ENCODE data around the gene PHGDH.

PHGDH gene

GRCh38 chr1:119778359-119778758, 66.6 kb downstream of the PHGDH start:
- TF ChIP-seq EZH2phosphoT487 (IDR thresholded peaks at IDR 0.05; ENCODE audit: low read depth) (no peak), CTCF (IDR thresholded peaks at IDR 0.05; ENCODE audit: low read depth, low read length) (no peak)
- H3K79me2 ChIP-seq (ENCODE audit: low read length) = no peaks in the 10 kb centered on the region
- H3K4me3 ChIP-seq (ENCODE audit: low read length) = no peak overlapping the region
- H3K4me1 ChIP-seq (ENCODE audit: low read length) = no peaks in the 10 kb centered on the region
- H4K20me1 ChIP-seq (ENCODE audit: insufficient read depth, low read length) = no peaks in the 10 kb centered on the region
- H3K4me2 ChIP-seq (ENCODE audit: low read length) = no peak overlapping the region
- H3K27ac ChIP-seq (ENCODE audit: low read length) = no peak overlapping the region
- peaks cover 39% of the 10 kb centered on the region for H3K27me3 ChIP-seq (ENCODE audit: low read depth, low read length)
- no peak overlapping the region for H3K9ac ChIP-seq (ENCODE audit: low read length)
- no peaks in the 10 kb centered on the region for H3K9me3 ChIP-seq (ENCODE audit: insufficient read depth, low read length)
- no peak overlapping the region for H2AFZ ChIP-seq (ENCODE audit: low read depth, low read length)
- H3K36me3 ChIP-seq (replicated peaks; ENCODE audit: low read depth, low read length) = no peaks in the 10 kb centered on the region

GRCh38 chr1:119778886-119779560, 67.3 kb downstream of the PHGDH start:
- no peaks in the 10 kb centered on the region for H3K79me2 ChIP-seq (ENCODE audit: low read length)
- H2AFZ ChIP-seq (ENCODE audit: low read depth, low read length) = no peak overlapping the region
- H3K27me3 ChIP-seq (ENCODE audit: low read depth, low read length) = peaks cover 35% of the 10 kb centered on the region
- no peak overlapping the region for H3K27ac ChIP-seq (ENCODE audit: low read length)
- no peaks in the 10 kb centered on the region for H3K4me1 ChIP-seq (ENCODE audit: low read length)
- H3K9ac ChIP-seq (ENCODE audit: low read length) = no peak overlapping the region
- no peak overlapping the region for H3K4me3 ChIP-seq (ENCODE audit: low read length)
- H4K20me1 ChIP-seq (ENCODE audit: insufficient read depth, low read length) = no peaks in the 10 kb centered on the region
- TF ChIP-seq CTCF (IDR thresholded peaks at IDR 0.05; ENCODE audit: low read depth, low read length) (no peak), EZH2phosphoT487 (IDR thresholded peaks at IDR 0.05; ENCODE audit: low read depth) (no peak)
- no peak overlapping the region for H3K4me2 ChIP-seq (ENCODE audit: low read length)
- H3K9me3 ChIP-seq (ENCODE audit: insufficient read depth, low read length) = no peaks in the 10 kb centered on the region
- H3K36me3 ChIP-seq (replicated peaks; ENCODE audit: low read depth, low read length) = no peaks in the 10 kb centered on the region

DNA sequence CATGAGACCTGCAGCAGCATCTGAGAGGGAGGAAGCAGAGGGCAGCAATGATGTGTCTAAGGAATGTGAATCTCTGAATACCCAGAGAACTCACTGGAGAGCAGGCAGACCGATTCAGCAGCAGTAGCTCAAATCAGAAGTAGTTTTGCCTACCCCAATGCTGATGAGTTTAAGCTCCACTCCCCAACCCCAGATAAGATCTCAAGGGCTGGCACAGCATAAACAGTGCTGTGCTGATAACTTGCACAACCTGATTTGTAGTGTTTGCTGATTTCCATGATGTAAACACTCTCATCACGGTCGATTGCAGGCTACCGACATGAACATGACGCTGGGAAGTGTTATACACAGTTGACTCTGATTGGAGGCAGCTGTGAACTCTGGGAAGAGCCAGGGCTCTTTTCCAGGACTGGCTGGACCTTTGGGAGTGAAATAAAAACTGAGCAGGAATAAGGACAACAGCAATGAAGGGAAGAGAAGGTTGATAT, 68.2 kb downstream of the PHGDH start:
- no peaks in the 10 kb centered on the region for H3K9me3 ChIP-seq (ENCODE audit: insufficient read depth, low read length)
- no peak overlapping the region for H3K4me2 ChIP-seq (ENCODE audit: low read length)
- no peak overlapping the region for H3K27ac ChIP-seq (ENCODE audit: low read length)
- H3K4me3 ChIP-seq (ENCODE audit: low read length) = no peak overlapping the region
- no peak overlapping the region for H2AFZ ChIP-seq (ENCODE audit: low read depth, low read length)
- no peak overlapping the region for H3K9ac ChIP-seq (ENCODE audit: low read length)
- H3K4me1 ChIP-seq (ENCODE audit: low read length) = no peaks in the 10 kb centered on the region
- no peaks in the 10 kb centered on the region for H4K20me1 ChIP-seq (ENCODE audit: insufficient read depth, low read length)
- H3K27me3 ChIP-seq (ENCODE audit: low read depth, low read length) = peaks cover 41% of the 10 kb centered on the region
- TF ChIP-seq CTCF (IDR thresholded peaks at IDR 0.05; ENCODE audit: low read depth, low read length) = no peak
- TF ChIP-seq EZH2phosphoT487 (IDR thresholded peaks at IDR 0.05; ENCODE audit: low read depth) = no peak
- H3K36me3 ChIP-seq (replicated peaks; ENCODE audit: low read depth, low read length) = no peaks in the 10 kb centered on the region
- H3K79me2 ChIP-seq (ENCODE audit: low read length) = no peaks in the 10 kb centered on the region

- peaks cover 49% of the 10 kb centered on the region for H3K27me3 ChIP-seq (ENCODE audit: low read depth, low read length)
- no peak overlapping the region for H3K4me2 ChIP-seq (ENCODE audit: low read length)
- H3K36me3 ChIP-seq (replicated peaks; ENCODE audit: low read depth, low read length) = no peaks in the 10 kb centered on the region
- TF ChIP-seq EZH2phosphoT487 (IDR thresholded peaks at IDR 0.05; ENCODE audit: low read depth) (no peak), CTCF (IDR thresholded peaks at IDR 0.05; ENCODE audit: low read depth, low read length) (no peak)
- H3K4me1 ChIP-seq (ENCODE audit: low read length) = peaks cover 6% of the 10 kb centered on the region
- H3K9me3 ChIP-seq (ENCODE audit: insufficient read depth, low read length) = no peaks in the 10 kb centered on the region
- H2AFZ ChIP-seq (ENCODE audit: low read depth, low read length) = no peak overlapping the region
- no peak overlapping the region for H3K27ac ChIP-seq (ENCODE audit: low read length)
- no peak overlapping the region for H3K9ac ChIP-seq (ENCODE audit: low read length)
- H3K4me3 ChIP-seq (ENCODE audit: low read length) = no peak overlapping the region
- H3K79me2 ChIP-seq (ENCODE audit: low read length) = no peaks in the 10 kb centered on the region
- no peaks in the 10 kb centered on the region for H4K20me1 ChIP-seq (ENCODE audit: insufficient read depth, low read length)
Observed at GRCh38 chr1:119781434-119782210, 69.9 kb downstream of the PHGDH start.

All from OCI-LY3 (cell line).